Measurements from ENCODE around the gene MAP4K2.

Gene MAP4K2

DNA sequence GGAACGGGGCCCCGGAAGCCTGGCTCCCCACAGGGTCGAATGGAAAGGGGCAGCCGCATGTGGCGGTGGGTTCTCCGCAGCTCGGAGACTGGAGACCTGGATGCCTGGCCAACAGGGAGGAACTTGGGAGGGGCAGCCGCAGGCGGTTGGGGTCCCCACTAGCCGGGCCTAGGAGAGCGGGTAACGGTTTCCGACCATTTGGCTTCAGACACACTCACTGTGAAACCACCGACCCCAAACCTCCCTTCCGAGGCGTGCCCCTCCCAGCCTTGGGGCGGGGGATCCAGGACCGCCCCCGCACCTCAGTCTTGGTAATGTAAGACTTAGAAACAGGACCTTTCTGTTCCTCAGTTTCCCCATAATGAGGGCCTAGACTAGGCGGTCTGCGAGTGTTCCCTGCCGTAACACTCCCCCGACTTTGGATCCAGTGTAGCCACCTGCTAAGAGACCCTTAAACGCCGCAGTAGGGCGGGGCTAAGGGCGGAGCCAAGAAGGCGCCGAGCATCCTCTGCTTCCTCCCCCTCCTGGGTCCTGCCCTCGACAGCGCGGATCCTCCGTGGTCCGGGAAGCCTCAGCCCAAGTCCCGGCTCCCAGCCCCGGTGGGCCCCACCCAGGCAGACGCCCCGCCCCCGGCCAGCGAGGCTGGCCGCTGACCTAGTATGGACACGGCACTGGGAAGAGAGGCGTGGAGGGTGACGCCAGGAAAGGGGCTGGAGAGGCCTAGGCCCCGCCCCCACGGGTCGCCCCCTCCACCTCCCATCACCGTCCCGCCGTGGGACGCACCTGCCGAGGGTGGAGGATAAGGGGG, 57.3 kb downstream of the MAP4K2 start:
- H3K9me2 ChIP-seq (replicated peaks; ENCODE audit: insufficient read depth, low read length): no peaks in the 10 kb centered on the region
- no peaks in the 10 kb centered on the region for H3K79me2 ChIP-seq (ENCODE audit: low read length)
- H4K20me1 ChIP-seq (ENCODE audit: insufficient read depth, low read length): 0 out of 2 replicates have a peak, but pooled peaks cover 5% of the 10 kb centered on the region
- H3K36me3 ChIP-seq (replicated peaks; ENCODE audit: insufficient read depth, low read length): no peaks in the 10 kb centered on the region
- H3K27ac ChIP-seq (ENCODE audit: low read length): no peak overlapping the region
- H2AFZ ChIP-seq (ENCODE audit: low read length): 0 out of 2 replicates have a peak overlapping the region, but pooled peaks have one; percentile 39
- H3K9ac ChIP-seq (ENCODE audit: low read length): no peak overlapping the region
- peaks cover 4% of the 10 kb centered on the region; the same call in 1 of the 2 replicates for H3F3A ChIP-seq (ENCODE audit: insufficient read depth, low read length)
- TF ChIP-seq EZH2phosphoT487 (IDR thresholded peaks at IDR 0.05; ENCODE audit: low read length) (no peak), EZH2 (optimal IDR thresholded peaks at IDR 0.05; ENCODE audit: low read depth, low read length) (peak; percentile 9)
- TF ChIP-seq, protein P1, sequence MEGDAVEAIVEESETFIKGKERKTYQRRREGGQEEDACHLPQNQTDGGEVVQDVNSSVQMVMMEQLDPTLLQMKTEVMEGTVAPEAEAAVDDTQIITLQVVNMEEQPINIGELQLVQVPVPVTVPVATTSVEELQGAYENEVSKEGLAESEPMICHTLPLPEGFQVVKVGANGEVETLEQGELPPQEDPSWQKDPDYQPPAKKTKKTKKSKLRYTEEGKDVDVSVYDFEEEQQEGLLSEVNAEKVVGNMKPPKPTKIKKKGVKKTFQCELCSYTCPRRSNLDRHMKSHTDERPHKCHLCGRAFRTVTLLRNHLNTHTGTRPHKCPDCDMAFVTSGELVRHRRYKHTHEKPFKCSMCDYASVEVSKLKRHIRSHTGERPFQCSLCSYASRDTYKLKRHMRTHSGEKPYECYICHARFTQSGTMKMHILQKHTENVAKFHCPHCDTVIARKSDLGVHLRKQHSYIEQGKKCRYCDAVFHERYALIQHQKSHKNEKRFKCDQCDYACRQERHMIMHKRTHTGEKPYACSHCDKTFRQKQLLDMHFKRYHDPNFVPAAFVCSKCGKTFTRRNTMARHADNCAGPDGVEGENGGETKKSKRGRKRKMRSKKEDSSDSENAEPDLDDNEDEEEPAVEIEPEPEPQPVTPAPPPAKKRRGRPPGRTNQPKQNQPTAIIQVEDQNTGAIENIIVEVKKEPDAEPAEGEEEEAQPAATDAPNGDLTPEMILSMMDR (IDR thresholded peaks at IDR 0.05; ENCODE audit: low read length): no peak
- no peak for DNase-seq
- peaks cover 71% of the 10 kb centered on the region for H3K27me3 ChIP-seq (replicated peaks; ENCODE audit: insufficient read depth, low read length)
- H3K9me3 ChIP-seq (replicated peaks; ENCODE audit: insufficient read depth, low read length): no peaks in the 10 kb centered on the region
- peak overlapping the region; percentile 70 for H3K4me2 ChIP-seq (ENCODE audit: low read depth, low read length)
- peak overlapping the region; percentile 42 for H3K4me3 ChIP-seq (ENCODE audit: low read length)
- H3K4me1 ChIP-seq (ENCODE audit: low read length): peaks cover 16% of the 10 kb centered on the region

- H3K27ac ChIP-seq (ENCODE audit: low read length): no peak overlapping the region
- 0 out of 2 replicates have a peak, but pooled peaks cover 5% of the 10 kb centered on the region for H4K20me1 ChIP-seq (ENCODE audit: insufficient read depth, low read length)
- H3K27me3 ChIP-seq (replicated peaks; ENCODE audit: insufficient read depth, low read length): peaks cover 77% of the 10 kb centered on the region
- peak overlapping the region; percentile 42; the same call in 1 of the 2 replicates for H3K4me3 ChIP-seq (ENCODE audit: low read length)
- no peak overlapping the region for H2AFZ ChIP-seq (ENCODE audit: low read length)
- no peaks in the 10 kb centered on the region for H3K36me3 ChIP-seq (replicated peaks; ENCODE audit: insufficient read depth, low read length)
- no peaks in the 10 kb centered on the region for H3K9me2 ChIP-seq (replicated peaks; ENCODE audit: insufficient read depth, low read length)
- DNase-seq: no peak
- H3K79me2 ChIP-seq (ENCODE audit: low read length): no peaks in the 10 kb centered on the region
- H3K9ac ChIP-seq (ENCODE audit: low read length): no peak overlapping the region
- H3K9me3 ChIP-seq (replicated peaks; ENCODE audit: insufficient read depth, low read length): no peaks in the 10 kb centered on the region
- peaks cover 4% of the 10 kb centered on the region; the same call in 1 of the 2 replicates for H3F3A ChIP-seq (ENCODE audit: insufficient read depth, low read length)
- TF ChIP-seq EZH2 (optimal IDR thresholded peaks at IDR 0.05; ENCODE audit: low read depth, low read length) (peak; percentile 96), EZH2phosphoT487 (IDR thresholded peaks at IDR 0.05; ENCODE audit: low read length) (peak; percentile 48; the same call in 1 of the 2 replicates)
- TF ChIP-seq, protein P1 (IDR thresholded peaks at IDR 0.05; ENCODE audit: low read length): no peak
- peak overlapping the region; percentile 70 for H3K4me2 ChIP-seq (ENCODE audit: low read depth, low read length)
- peaks cover 16% of the 10 kb centered on the region for H3K4me1 ChIP-seq (ENCODE audit: low read length)
Measured at GRCh38 chr11:64745189-64745520, 57.9 kb downstream of the MAP4K2 start.

DNA sequence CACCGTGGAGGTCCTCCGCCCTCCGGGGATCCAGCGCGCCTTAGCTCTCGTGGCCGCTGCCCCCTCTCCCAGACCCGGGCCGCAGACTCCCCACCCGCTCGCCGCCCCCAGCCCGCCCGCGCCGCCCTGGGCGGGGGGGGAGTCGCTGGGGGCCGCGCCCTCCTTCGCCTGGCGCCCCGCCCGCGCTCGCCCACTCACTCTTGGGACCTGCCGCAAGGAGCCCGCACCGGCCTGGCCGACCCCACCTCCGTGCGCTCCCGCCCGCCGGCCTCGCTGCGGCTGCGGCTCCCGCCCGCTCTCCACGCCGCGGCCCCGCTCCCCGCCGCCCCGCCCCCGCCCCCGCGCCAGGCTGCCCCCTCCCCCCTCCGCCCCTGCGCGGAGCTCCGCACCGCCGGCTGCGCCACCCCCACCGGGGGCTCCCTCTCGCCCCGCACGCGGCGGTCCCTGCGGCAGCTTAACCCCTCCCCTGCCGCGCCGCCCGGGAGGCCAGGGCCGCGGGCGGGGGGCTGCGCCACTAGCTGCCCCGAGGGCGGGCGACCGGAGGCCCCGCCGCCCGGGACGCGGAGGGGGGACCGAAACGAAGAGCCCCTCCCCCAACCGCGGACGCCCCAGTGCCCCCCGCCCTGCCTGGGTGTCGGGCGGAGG, 58.3 kb downstream of the MAP4K2 start:
- TF ChIP-seq, protein P1 (IDR thresholded peaks at IDR 0.05; ENCODE audit: low read length): no peak
- Histone ChIP-seq H3K27ac (ENCODE audit: low read length) (no peak overlapping the region), H2AFZ (ENCODE audit: low read length) (no peak overlapping the region), H3K4me1 (ENCODE audit: low read length) (peaks cover 16% of the 10 kb centered on the region), H3K4me2 (ENCODE audit: low read depth, low read length) (peak overlapping the region; percentile 70; the same call in 1 of the 2 replicates), H3K9ac (ENCODE audit: low read length) (no peak overlapping the region), H3K9me2 (replicated peaks; ENCODE audit: insufficient read depth, low read length) (no peaks in the 10 kb centered on the region), H3K36me3 (replicated peaks; ENCODE audit: insufficient read depth, low read length) (no peaks in the 10 kb centered on the region), H3K27me3 (replicated peaks; ENCODE audit: insufficient read depth, low read length) (peaks cover 82% of the 10 kb centered on the region), H4K20me1 (ENCODE audit: insufficient read depth, low read length) (0 out of 2 replicates have a peak, but pooled peaks cover 5% of the 10 kb centered on the region), H3K4me3 (ENCODE audit: low read length) (peak overlapping the region; percentile 42; the same call in 1 of the 2 replicates), H3K79me2 (ENCODE audit: low read length) (no peaks in the 10 kb centered on the region), H3K9me3 (replicated peaks; ENCODE audit: insufficient read depth, low read length) (no peaks in the 10 kb centered on the region), H3F3A (ENCODE audit: insufficient read depth, low read length) (peaks cover 4% of the 10 kb centered on the region; the same call in 1 of the 2 replicates)
- no peak for DNase-seq

Data from MM.1S (cell line).